HG03520 (cell line): ENCODE data around the gene SGPL1.
"Not testable (repeated sequence)": the region's sequence is repeated elsewhere in the genome, so short reads cannot be mapped to it uniquely, and the experiment has no call there.

Experiments
- ATAC-seq: cut with Tn5 transposase; IDR thresholded peaks from one replicate; pipeline ENCODE4 v1.9.1; 2021; ENCODE audit warnings: mild to moderate bottlenecking, moderate library complexity; ENCODE audit not compliant: unreplicated experiment

Gene SGPL1

GRCh38 chr10:70837660-70838059 lies 21.9 kb downstream of the SGPL1 start:
- ATAC-seq, result no peak

- no peak for ATAC-seq
Measured at GRCh38 chr10:70838270-70838805, 22.6 kb downstream of the SGPL1 start.

GRCh38 chr10:70840836-70841235 lies 25.1 kb downstream of the SGPL1 start:
- no peak for ATAC-seq

- ATAC-seq, result no peak
Measured at GRCh38 chr10:70843333-70843732, 27.6 kb downstream of the SGPL1 start.

GRCh38 chr10:70843776-70844489 lies 28.2 kb downstream of the SGPL1 start:
- no peak for ATAC-seq

GRCh38 chr10:70845256-70845655 lies 29.5 kb downstream of the SGPL1 start:
- no peak for ATAC-seq

- no peak for ATAC-seq
Measured at GRCh38 chr10:70845816-70846215, 30.1 kb downstream of the SGPL1 start.

GRCh38 chr10:70846795-70847194 lies 31.0 kb downstream of the SGPL1 start:
- no peak for ATAC-seq

GRCh38 chr10:70847659-70848360 lies 32.1 kb downstream of the SGPL1 start:
- ATAC-seq, result no peak

GRCh38 chr10:70849582-70850016 lies 33.9 kb downstream of the SGPL1 start:
- ATAC-seq, result no peak

- no peak for ATAC-seq
Measured at GRCh38 chr10:70850097-70850496, 34.3 kb downstream of the SGPL1 start.

GRCh38 chr10:70851597-70852475 lies 36.1 kb downstream of the SGPL1 start:
- no peak for ATAC-seq

GRCh38 chr10:70853038-70853437 lies 37.3 kb downstream of the SGPL1 start:
- ATAC-seq, result no peak

- no peak for ATAC-seq
Measured at GRCh38 chr10:70853457-70853856, 37.7 kb downstream of the SGPL1 start.

GRCh38 chr10:70856454-70856853 lies 40.7 kb downstream of the SGPL1 start:
- ATAC-seq, result no peak

GRCh38 chr10:70858759-70859158 lies 43.0 kb downstream of the SGPL1 start:
- ATAC-seq, result no peak

GRCh38 chr10:70861495-70862197 lies 45.9 kb downstream of the SGPL1 start:
- not testable (repeated sequence) for ATAC-seq

GRCh38 chr10:70863470-70864160 lies 47.9 kb downstream of the SGPL1 start:
- no peak for ATAC-seq

GRCh38 chr10:70864935-70865334 lies 49.2 kb downstream of the SGPL1 start:
- no peak for ATAC-seq

- no peak for ATAC-seq
Measured at GRCh38 chr10:70866424-70866823, 50.7 kb downstream of the SGPL1 start.
